Calu3 (cell line): ENCODE results near the gene SLC30A2. TPM values are rescaled to one million over a fixed set of nuclear protein-coding genes. Genes with fewer than 3 reads are reported as not detected.

Source experiments
- BruUV-seq: library from RNA; stranded (reverse); fragments of 400-500 nt; replicated peaks from 2 replicates; lab custom pipeline; 2021; lab: Mats Ljungman, UMichigan
- CTCF ChIA-PET: fragments of 300-600 bp; sonication (Branson Sonifier 250); formaldehyde crosslinking; loops from one replicate; lab custom pipeline; 2022; ENCODE audit warnings: antibody characterized with exemption; lab: Charles Lee
- DNase-seq: peaks from one replicate; pipeline ENCODE4 v3.0.0; 2022
- H3K27ac Mint-ChIP-seq: one replicate; pipeline ENCODE4 v1.8.0; 2022; ENCODE audit warnings: mixed read lengths; ENCODE audit not compliant: unreplicated experiment
- H3K27me3 Mint-ChIP-seq: one replicate; pipeline ENCODE4 v1.8.0; 2022; ENCODE audit warnings: mixed read lengths; ENCODE audit not compliant: unreplicated experiment
- H3K36me3 Mint-ChIP-seq: one replicate; pipeline ENCODE4 v1.8.0; 2022; ENCODE audit warnings: mild to moderate bottlenecking, moderate library complexity, mixed read lengths; ENCODE audit not compliant: insufficient read depth, unreplicated experiment
- H3K4me1 Mint-ChIP-seq: one replicate; pipeline ENCODE4 v1.8.0; 2022; ENCODE audit warnings: mild to moderate bottlenecking, low read depth, mixed read lengths; ENCODE audit not compliant: unreplicated experiment
- H3K4me3 Mint-ChIP-seq: one replicate; pipeline ENCODE4 v1.8.0; 2022; ENCODE audit warnings: mild to moderate bottlenecking, low read depth, moderate library complexity, mixed read lengths; ENCODE audit not compliant: unreplicated experiment
- H3K9me3 Mint-ChIP-seq: one replicate; pipeline ENCODE4 v1.8.0; 2022; ENCODE audit warnings: low read depth, mixed read lengths; ENCODE audit not compliant: unreplicated experiment
- intact Hi-C: fragments of 100-400 bp; cut with micrococcal nuclease; formaldehyde crosslinking; loops from one replicate; pipeline ENCODE4 v1.10.0; 2022; ENCODE audit not compliant: unreplicated experiment
- total RNA-seq: library from RNA; stranded (reverse); gene quantifications from 2 replicates; pipeline ENCODE4 v1.2.3, GENCODE V29; 2022
- TF ChIP-seq, protein P1 (sequence below): fragments of 200-600 bp; IDR thresholded peaks from one replicate; pipeline ENCODE4 v1.8.0; 2022; ENCODE audit warnings: antibody characterized with exemption; ENCODE audit not compliant: unreplicated experiment

The SLC30A2 gene
- total RNA-seq, 1 experiment from 2014 or later: not detected

GRCh38 chr1:26049531-26050247 is 3.8 kb upstream of the SLC30A2 start:
- TF ChIP-seq, protein P1, sequence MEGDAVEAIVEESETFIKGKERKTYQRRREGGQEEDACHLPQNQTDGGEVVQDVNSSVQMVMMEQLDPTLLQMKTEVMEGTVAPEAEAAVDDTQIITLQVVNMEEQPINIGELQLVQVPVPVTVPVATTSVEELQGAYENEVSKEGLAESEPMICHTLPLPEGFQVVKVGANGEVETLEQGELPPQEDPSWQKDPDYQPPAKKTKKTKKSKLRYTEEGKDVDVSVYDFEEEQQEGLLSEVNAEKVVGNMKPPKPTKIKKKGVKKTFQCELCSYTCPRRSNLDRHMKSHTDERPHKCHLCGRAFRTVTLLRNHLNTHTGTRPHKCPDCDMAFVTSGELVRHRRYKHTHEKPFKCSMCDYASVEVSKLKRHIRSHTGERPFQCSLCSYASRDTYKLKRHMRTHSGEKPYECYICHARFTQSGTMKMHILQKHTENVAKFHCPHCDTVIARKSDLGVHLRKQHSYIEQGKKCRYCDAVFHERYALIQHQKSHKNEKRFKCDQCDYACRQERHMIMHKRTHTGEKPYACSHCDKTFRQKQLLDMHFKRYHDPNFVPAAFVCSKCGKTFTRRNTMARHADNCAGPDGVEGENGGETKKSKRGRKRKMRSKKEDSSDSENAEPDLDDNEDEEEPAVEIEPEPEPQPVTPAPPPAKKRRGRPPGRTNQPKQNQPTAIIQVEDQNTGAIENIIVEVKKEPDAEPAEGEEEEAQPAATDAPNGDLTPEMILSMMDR: no peak
- CTCF ChIA-PET: no interaction called here
- no peak for DNase-seq
- H3K27ac Mint-ChIP-seq: no peak overlapping the region
- peaks cover 48% of the 10 kb centered on the region for H3K27me3 Mint-ChIP-seq
- BruUV-seq: no TSS peak
- H3K36me3 Mint-ChIP-seq: no peaks in the 10 kb centered on the region
- H3K4me3 Mint-ChIP-seq: no peak overlapping the region
- intact Hi-C loops: no loop called here
- H3K9me3 Mint-ChIP-seq: no peaks in the 10 kb centered on the region
- H3K4me1 Mint-ChIP-seq: no peaks in the 10 kb centered on the region

DNA sequence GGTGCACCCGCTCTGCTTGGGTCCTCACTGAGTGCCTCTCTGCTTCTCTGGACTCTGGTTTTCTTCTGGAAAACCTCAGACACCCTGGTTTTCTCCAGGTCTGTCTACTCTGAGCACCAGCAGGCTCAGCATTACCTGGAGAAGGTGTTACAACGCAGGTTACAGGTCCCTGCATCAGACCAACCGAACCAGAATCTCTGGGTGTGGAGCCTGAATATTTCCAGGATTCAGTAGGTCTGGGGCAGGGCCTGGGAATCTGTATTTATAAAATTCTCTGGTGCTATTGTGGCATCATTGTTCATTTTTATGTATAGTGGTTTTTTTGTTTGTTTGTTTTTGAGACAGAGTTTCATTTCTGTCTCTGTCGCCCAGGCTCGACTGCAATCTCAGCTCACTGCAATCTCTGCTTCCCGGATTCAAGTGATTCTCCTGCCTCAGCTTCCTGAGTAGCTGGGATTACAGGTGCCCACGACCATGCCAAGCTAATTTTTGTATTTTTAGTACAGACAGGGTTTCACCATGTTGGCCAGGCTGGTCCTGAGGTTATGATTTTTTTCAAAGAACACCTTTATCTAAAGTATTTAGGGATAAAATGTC is 1.5 kb upstream of the SLC30A2 start:
- no peaks in the 10 kb centered on the region for H3K36me3 Mint-ChIP-seq
- intact Hi-C loops: no loop called here
- H3K4me3 Mint-ChIP-seq: no peak overlapping the region
- no peaks in the 10 kb centered on the region for H3K4me1 Mint-ChIP-seq
- peaks cover 56% of the 10 kb centered on the region for H3K27me3 Mint-ChIP-seq
- TF ChIP-seq, protein P1: no peak
- CTCF ChIA-PET: no interaction called here
- no peaks in the 10 kb centered on the region for H3K9me3 Mint-ChIP-seq
- BruUV-seq: no TSS peak
- H3K27ac Mint-ChIP-seq: no peak overlapping the region
- DNase-seq: no peak

DNA sequence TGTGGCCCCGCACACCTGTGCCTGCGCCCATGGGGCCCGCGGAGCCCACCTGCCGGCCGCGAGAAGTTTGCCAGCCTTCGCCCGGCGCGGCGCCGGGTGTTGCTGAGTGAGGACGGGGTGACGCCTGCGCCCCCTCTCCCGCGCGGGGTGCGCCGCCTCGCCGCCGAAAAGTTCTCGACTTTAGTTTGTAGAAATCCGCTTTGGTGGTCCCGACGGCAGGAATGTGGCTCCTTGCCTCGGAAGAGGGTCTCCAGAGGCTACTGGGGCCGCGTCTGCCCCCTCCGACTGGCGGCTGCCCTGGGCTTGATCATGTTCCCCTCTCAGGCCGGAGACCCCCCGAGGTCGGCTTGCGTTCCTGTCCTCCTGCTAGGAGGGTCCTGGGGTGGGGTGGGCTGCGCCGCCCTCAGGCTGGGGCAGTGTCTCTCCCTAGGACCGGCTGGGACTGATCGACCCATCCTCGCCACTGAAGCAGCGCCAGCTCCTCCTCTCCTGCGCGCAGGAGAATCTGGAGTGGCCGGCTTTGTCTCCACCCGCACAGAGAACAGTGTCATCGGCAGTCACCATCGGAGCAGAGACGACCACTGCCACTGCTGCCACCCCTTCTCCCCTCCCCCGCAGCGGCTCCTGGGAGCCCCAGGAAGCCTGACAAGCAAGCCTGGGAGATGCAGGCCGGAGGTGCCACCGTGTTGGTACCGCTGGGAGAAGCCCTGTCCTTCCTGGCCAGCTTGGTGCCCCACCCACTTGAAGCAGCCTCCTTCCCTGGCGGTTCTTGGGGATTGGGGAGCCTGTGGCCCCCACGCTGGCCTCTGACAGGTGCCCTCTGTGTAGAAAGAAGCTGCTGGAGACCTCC is 553 bp upstream of the SLC30A2 start:
- H3K9me3 Mint-ChIP-seq: no peaks in the 10 kb centered on the region
- no peak overlapping the region for H3K27ac Mint-ChIP-seq
- H3K27me3 Mint-ChIP-seq: peaks cover 56% of the 10 kb centered on the region
- no peak for DNase-seq
- no peaks in the 10 kb centered on the region for H3K36me3 Mint-ChIP-seq
- no TSS peak for BruUV-seq
- peak overlapping the region; percentile 54 for H3K4me3 Mint-ChIP-seq
- H3K4me1 Mint-ChIP-seq: no peaks in the 10 kb centered on the region
- TF ChIP-seq, protein P1: no peak
- CTCF ChIA-PET: interaction anchor here (1.0 kb wide), 1 partner anchor 10 kb away, joined by 4 read pairs; no protein-coding TSS in a partner anchor
- intact Hi-C loops: no loop called here

DNA sequence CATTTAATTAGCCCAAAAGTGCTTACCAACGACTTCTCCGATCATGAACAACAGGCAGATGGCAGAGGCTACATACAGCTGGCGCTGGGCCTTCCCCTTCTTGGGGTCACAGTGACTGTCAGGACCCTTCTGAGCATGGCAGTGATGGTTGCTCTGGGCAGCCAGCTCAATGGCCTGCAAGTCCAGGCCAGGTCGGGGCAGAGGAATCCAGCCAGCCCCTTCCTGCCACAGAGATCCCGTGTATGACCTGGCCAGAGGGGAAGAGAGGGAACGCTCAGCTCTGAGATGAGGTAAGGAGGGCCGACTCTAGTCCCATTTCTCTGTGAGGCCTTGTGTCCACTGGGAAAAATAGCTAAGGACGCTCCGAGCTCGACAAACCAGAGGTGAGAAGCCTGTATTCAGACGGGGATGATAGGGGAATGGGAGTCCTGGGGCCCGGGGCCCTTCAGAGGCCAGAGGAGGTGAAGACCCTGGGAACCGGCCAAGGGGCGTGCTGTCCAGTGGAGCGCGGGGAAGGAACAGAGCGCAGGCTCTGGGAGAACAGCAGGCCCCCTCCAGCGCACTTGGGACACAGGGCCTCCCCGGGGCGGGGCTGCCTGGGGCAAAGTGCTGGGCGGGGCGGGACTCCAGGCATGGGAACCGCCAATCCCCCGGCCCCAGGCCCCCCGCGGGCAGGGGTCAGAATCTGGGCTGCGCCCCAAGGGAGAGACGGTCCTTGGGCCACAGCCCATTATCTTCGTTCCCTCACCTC is 772 bp downstream of the SLC30A2 start:
- no peak for DNase-seq
- Mint-ChIP-seq H3K4me1 (no peaks in the 10 kb centered on the region), H3K9me3 (no peaks in the 10 kb centered on the region), H3K4me3 (peak overlapping the region; percentile 54), H3K27ac (no peak overlapping the region), H3K27me3 (peaks cover 43% of the 10 kb centered on the region), H3K36me3 (no peaks in the 10 kb centered on the region)
- no TSS peak for BruUV-seq
- TF ChIP-seq, protein P1: no peak
- intact Hi-C loops: no loop called here
- CTCF ChIA-PET: no interaction called here
